ENCODE data around the gene AKT2. TPM values are rescaled to one million over a fixed set of nuclear protein-coding genes. Genes with fewer than 3 reads are reported as not detected.
"Not testable (repeated sequence)": the region's sequence is repeated elsewhere in the genome, so short reads cannot be mapped to it uniquely, and the experiment has no call there.

AKT2 gene
- total RNA-seq, 1 donor from 2014 or later = 149 TPM

DNA sequence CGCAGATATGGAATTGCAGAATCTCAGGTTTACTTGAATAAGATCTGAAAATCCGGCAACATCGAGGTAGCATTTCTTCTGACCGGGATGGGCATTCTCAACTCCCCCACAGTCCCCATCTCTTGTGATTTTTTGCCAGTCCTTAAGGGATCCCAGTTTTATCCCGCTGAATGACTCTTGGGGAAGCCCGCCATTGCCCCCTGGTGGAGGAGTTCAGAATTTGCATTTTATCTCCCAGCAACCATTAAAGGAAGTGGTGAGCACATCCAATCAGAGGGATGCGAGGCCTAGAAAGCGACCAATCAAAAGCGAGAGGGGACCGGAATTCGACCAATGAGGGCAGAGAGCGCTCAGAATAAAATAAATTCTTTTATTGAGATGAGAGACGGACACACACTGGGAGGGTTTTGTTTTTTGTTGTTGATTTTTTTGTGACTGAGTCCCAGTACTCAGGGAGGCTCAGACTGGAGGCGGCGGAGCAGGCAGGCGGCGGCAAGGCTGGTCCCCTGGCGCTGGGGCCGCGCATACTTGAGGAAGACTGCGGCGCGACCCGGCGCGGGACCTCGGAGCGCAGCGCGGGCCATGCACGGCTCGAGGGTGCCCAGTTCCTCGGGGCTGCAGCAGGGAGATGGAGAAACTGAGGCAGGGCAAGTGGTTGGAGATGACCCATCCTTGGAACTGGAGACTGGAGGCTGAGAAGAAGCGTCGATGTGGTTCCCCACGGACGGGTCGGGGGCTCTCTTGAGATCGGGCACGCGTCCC lies 63.1 kb downstream of the AKT2 start:
- Mint-ChIP-seq H3K36me3 (ENCODE audit: low read depth) (no peaks in the 10 kb centered on the region), H3K27me3 (ENCODE audit: low read depth) (peaks cover 53% of the 10 kb centered on the region), H3K9me3 (peaks cover 5% of the 10 kb centered on the region), H3K4me3 (ENCODE audit: low read depth) (no peak overlapping the region), H3K27ac (no peak overlapping the region), H3K4me1 (ENCODE audit: low read depth) (peaks cover 12% of the 10 kb centered on the region)
- intact Hi-C loops (cut with micrococcal nuclease) = loop anchor here (1.0 kb wide), 1 partner anchor 82 kb away; no protein-coding TSS in a partner anchor
- DNase-seq (ENCODE audit: low spot score) = peak; percentile 67

DNA sequence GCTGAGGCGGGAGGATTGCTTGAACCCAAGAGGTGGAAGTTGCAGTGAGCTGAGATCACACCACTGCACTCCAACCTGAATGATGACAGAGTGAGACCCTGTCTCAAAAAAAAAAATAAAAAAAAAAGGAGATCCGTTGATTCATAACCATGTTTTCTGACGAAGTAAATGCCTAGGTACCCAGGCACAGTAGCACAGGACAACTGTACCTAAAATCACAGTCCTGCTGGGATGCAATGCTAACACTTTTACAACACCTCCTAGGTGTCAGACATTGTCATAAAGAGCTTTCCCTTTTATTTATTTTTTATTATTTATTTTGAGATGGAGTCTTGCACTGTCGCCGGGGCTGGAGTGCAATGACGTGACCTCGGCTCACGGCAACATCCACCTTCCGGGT lies 64.5 kb downstream of the AKT2 start:
- peaks cover 50% of the 10 kb centered on the region for H3K27me3 Mint-ChIP-seq (ENCODE audit: low read depth)
- no peaks in the 10 kb centered on the region for H3K36me3 Mint-ChIP-seq (ENCODE audit: low read depth)
- no peak for DNase-seq (ENCODE audit: low spot score)
- no peak overlapping the region for H3K27ac Mint-ChIP-seq
- intact Hi-C loops (cut with micrococcal nuclease) = no loop called here
- peaks cover 5% of the 10 kb centered on the region for H3K9me3 Mint-ChIP-seq
- H3K4me1 Mint-ChIP-seq (ENCODE audit: low read depth) = peaks cover 12% of the 10 kb centered on the region
- no peak overlapping the region for H3K4me3 Mint-ChIP-seq (ENCODE audit: low read depth)

DNA sequence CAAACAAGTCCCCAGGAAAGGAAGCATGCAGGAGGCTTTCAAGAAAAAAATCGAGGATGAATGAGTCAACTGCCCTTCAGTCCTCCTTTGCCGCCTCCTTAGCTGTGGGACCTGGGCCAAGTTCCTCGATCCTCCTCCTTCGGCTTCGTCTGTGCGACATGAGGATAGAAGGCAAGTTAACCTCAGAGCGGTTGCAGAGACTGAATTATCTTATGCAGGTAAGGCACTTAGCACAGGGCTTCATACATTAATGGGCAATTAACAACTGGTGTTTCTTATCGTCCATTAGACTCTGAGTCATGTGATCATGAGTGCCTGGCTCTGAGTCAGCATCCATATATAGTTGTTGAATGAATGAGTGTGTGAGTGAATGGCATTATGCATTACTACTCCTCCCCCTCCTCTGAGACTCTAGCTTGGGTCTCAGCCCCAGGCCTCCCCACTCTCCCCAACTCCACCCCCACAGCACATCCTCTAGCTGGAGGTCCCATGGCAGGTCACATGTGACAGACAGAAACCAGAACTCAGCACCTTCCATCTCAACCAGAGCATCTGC lies 65.3 kb downstream of the AKT2 start:
- Mint-ChIP-seq H3K4me3 (ENCODE audit: low read depth) (no peak overlapping the region), H3K27me3 (ENCODE audit: low read depth) (peaks cover 42% of the 10 kb centered on the region), H3K27ac (no peak overlapping the region), H3K4me1 (ENCODE audit: low read depth) (peaks cover 10% of the 10 kb centered on the region), H3K36me3 (ENCODE audit: low read depth) (no peaks in the 10 kb centered on the region), H3K9me3 (peaks cover 5% of the 10 kb centered on the region)
- intact Hi-C loops (cut with micrococcal nuclease) = no loop called here
- no peak for DNase-seq (ENCODE audit: low spot score)

DNA sequence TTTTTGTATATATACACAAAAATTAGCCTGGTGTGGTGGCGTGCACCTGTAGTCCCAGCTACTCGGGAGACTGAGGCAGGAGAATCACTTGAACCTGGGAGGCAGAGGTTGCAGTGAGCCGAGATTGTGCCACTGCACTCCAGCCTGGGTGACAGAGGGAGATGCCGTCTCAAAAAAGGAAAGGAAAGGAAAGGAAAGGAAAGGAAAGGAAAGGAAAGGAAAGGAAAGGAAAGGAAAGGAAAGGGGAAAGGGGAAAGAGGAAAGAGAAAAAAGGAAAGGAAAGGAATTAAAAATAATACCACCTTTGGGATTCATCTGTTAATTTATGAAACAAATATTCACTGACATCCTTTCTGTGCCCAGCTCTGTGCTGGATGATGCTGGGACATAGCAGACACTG lies 66.1 kb downstream of the AKT2 start:
- intact Hi-C loops (cut with micrococcal nuclease); H3K27ac Mint-ChIP-seq; DNase-seq (ENCODE audit: low spot score); H3K36me3 Mint-ChIP-seq (ENCODE audit: low read depth); H3K9me3 Mint-ChIP-seq; H3K4me1 Mint-ChIP-seq (ENCODE audit: low read depth); H3K4me3 Mint-ChIP-seq (ENCODE audit: low read depth): not testable (repeated sequence)
- peaks cover 35% of the 10 kb centered on the region for H3K27me3 Mint-ChIP-seq (ENCODE audit: low read depth)

DNA sequence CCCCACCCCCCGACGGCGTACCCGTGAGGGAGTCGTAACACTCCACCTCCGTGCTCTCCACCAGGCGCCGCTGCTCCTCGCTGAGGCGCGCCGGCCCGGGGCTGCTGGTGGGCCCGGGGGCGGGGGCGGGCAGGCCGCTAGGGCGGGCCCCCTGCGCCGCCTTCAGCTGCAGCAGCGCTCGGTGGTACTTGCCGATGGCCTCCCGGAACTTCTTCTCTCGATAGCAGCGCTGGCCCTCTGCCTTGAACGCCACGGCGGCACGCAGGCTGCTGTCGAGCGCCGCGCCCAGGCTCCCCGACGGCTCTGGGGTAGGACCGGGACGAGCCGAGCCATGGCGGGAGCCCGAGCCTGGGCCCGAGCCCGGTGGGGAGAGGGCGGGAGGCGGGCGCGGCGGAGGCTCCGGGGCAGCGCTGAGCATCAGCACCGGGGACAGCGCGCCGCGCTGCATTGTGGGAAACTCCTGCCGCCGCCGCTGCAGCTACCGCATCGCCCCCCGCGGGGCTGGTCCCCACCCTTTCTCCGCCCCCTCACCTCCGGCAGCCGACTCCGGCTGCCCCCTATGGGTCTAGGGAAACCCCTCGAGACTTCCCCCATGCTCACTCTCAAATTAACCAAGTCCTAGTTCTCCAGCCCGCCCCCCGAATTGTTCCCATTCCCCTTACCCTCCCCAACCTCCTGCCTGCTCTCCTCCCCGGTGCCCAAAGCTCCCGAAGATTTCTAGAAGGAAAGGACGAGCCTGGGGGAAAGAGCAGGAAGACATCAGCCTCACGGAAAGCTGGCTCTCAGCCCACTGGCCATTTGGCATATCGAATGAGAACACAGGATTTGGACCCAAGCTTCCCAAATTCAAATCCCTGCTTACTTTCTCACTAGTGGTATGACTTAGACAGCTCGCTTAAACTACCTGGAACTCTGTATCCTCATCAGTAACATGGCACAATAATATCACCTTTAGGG lies 66.9 kb downstream of the AKT2 start, which contains the start of gene TTC9B:
Gene TTC9B (minus strand): TSS at position 451 of the 957 bp plus-strand sequence. CDS start 3 bp downstream, at position 448.
- Mint-ChIP-seq H3K4me1 (ENCODE audit: low read depth) (peaks cover 10% of the 10 kb centered on the region), H3K27me3 (ENCODE audit: low read depth) (peaks cover 33% of the 10 kb centered on the region), H3K9me3 (peaks cover 5% of the 10 kb centered on the region), H3K4me3 (ENCODE audit: low read depth) (no peak within 1 kb of the TSS), H3K36me3 (ENCODE audit: low read depth) (no peaks in the 10 kb centered on the region), H3K27ac (no peak within 1 kb of the TSS)
- DNase-seq (ENCODE audit: low spot score) = peak; percentile 51
- intact Hi-C loops (cut with micrococcal nuclease) = no loop called here

DNA sequence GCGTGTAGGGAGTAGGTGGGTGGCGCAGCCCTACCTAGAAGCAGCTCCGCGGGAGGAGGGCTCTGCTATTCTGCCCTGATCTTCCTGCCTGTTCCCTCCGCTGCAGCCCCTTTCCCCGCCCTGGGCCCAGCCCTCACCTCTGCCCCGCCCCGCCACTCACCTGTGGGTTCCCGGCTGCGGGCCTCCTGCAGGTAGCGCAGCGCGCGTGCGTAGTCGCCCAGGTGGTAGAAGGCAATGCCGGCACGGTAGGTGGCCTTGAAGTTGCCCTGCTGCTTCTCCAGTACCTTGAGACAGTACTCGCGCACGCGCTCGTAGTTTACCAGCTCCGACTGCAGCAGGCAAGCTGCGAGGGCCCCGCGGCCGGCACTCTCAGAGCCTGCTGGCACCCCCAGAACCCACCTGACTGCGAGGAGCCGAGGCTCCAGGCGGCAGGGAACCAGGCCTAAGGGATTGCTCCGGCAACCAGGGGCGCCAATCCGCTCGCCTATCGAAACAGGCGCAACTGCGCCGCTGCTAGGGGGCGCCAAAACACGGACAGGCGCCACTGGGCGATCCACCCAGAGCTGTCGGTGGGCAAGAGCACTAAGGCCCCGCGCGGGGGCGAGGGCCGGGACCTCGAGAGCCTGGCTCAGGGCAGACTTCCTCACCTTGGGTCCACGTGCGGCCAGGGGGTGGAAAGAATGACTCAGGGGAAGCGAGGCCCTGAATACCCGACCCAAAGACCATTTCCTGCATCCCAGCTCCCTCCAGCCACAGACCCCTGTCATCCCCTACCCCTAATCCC lies 67.9 kb downstream of the AKT2 start:
- Mint-ChIP-seq H3K4me3 (ENCODE audit: low read depth) (no peak overlapping the region), H3K27ac (no peak overlapping the region), H3K4me1 (ENCODE audit: low read depth) (peaks cover 10% of the 10 kb centered on the region), H3K27me3 (ENCODE audit: low read depth) (peaks cover 33% of the 10 kb centered on the region), H3K36me3 (ENCODE audit: low read depth) (no peaks in the 10 kb centered on the region), H3K9me3 (peaks cover 5% of the 10 kb centered on the region)
- DNase-seq (ENCODE audit: low spot score) = no peak
- intact Hi-C loops (cut with micrococcal nuclease) = no loop called here

DNA sequence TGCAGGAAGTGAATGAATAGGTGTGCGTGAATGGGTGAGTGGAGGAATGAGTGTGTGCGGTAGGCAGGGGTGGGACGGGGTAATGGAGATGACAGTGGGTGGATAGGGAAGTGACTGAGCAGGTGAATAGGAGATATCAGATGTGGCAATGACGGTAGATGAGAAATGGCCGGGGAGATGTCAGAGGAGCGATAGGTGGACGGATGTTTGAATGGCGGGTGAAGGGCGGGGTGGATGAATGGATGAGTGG lies 68.4 kb downstream of the AKT2 start:
- H3K4me3 Mint-ChIP-seq (ENCODE audit: low read depth) = no peak overlapping the region
- no peaks in the 10 kb centered on the region for H3K36me3 Mint-ChIP-seq (ENCODE audit: low read depth)
- intact Hi-C loops (cut with micrococcal nuclease) = no loop called here
- DNase-seq (ENCODE audit: low spot score) = no peak
- H3K9me3 Mint-ChIP-seq = no peaks in the 10 kb centered on the region
- peaks cover 29% of the 10 kb centered on the region for H3K27me3 Mint-ChIP-seq (ENCODE audit: low read depth)
- H3K27ac Mint-ChIP-seq = no peak overlapping the region
- H3K4me1 Mint-ChIP-seq (ENCODE audit: low read depth) = peaks cover 6% of the 10 kb centered on the region

DNA sequence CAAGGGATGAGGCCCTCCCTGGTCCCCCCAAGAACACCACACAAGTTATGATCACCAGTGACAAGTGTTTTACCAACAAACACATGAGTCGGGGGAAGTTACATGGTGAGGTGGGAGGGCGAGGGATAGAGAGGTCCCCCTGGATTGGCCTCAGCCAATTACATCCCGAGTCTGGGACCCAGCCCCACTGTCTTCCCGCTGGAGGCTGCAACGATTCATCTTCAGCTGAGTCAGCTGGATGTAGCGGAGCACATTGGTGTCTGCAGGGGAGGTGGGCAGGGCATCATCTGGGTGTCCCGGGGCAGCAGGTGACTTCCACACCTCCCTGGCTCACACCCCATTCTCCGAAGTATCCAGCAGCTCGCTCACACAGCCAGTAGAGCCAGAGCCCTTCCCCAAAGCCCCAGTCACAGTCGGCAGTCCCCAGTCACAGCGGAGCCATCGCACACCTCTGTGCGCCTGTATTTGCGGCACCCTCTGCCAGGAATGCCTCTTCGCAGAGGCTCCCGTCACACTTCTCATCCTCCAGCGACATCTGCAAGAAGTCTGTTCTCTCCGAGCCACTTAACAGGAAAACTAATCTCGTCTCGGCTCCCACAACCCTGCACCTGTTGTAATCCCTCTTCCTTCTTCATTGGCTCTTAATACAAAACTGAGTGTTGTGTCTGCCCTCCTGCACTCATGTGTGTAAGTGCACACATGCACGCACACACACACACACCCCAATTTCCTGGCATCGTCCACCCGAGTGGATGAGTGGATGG lies 69.0 kb downstream of the AKT2 start:
- Mint-ChIP-seq H3K27me3 (ENCODE audit: low read depth) (peaks cover 29% of the 10 kb centered on the region), H3K4me3 (ENCODE audit: low read depth) (no peak overlapping the region), H3K36me3 (ENCODE audit: low read depth) (peaks cover 5% of the 10 kb centered on the region), H3K27ac (no peak overlapping the region), H3K4me1 (ENCODE audit: low read depth) (peaks cover 6% of the 10 kb centered on the region), H3K9me3 (no peaks in the 10 kb centered on the region)
- intact Hi-C loops (cut with micrococcal nuclease) = no loop called here
- DNase-seq (ENCODE audit: low spot score) = no peak

DNA sequence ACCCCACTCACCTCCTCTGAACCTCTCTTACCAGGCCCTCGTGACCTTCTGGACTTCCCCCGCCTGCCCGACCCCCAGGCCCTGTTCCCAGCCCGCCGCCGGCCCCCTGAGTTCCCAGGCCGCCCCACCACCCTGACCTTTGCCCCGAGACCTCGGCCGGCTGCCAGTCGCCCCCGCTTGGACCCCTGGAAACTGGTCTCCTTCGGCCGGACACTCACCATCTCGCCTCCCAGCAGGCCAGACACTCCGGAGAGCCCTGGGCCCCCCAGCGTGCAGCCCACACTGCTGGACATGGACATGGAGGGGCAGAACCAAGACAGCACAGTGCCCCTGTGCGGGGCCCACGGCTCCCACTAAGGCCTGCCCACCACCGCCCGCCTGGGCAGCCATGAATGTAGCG lies 70.2 kb downstream of the AKT2 start:
- intact Hi-C loops (cut with micrococcal nuclease) = no loop called here
- no peak overlapping the region for H3K4me3 Mint-ChIP-seq (ENCODE audit: low read depth)
- peaks cover 10% of the 10 kb centered on the region for H3K36me3 Mint-ChIP-seq (ENCODE audit: low read depth)
- peaks cover 24% of the 10 kb centered on the region for H3K27me3 Mint-ChIP-seq (ENCODE audit: low read depth)
- H3K27ac Mint-ChIP-seq = no peak overlapping the region
- no peak for DNase-seq (ENCODE audit: low spot score)
- H3K4me1 Mint-ChIP-seq (ENCODE audit: low read depth) = peaks cover 4% of the 10 kb centered on the region
- no peaks in the 10 kb centered on the region for H3K9me3 Mint-ChIP-seq

DNA sequence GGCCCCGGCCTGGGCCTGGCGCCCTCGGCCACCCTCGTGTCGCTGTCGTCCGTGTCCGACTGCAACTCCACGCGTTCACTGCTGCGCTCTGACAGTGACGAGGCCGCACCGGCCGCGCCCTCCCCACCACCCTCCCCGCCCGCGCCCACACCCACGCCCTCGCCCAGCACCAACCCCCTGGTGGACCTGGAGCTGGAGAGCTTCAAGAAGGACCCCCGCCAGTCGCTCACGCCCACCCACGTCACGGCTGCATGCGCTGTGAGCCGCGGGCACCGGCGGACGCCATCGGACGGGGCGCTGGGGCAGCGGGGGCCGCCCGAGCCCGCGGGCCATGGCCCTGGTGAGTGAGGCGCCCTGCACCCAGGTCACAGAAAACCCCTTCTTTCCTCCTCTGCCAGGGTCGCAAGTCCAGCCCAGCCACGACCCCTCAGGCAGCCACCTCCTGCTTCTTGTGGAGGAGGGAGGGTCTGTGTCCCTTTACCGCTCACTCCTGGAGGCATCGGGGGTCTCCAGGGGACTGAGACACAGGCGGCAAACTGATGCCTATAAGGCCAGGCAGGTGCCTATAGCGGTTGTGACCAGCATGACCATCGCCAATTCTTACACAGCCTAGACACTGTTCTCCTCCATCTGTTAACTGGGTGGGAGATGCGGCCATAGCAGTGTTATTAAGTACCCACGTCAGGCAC lies 71.1 kb downstream of the AKT2 start:
- Mint-ChIP-seq H3K4me1 (ENCODE audit: low read depth) (peaks cover 3% of the 10 kb centered on the region), H3K27ac (no peak overlapping the region), H3K27me3 (ENCODE audit: low read depth) (peaks cover 16% of the 10 kb centered on the region), H3K4me3 (ENCODE audit: low read depth) (no peak overlapping the region), H3K36me3 (ENCODE audit: low read depth) (peaks cover 15% of the 10 kb centered on the region), H3K9me3 (no peaks in the 10 kb centered on the region)
- DNase-seq (ENCODE audit: low spot score) = no peak
- intact Hi-C loops (cut with micrococcal nuclease) = no loop called here

DNA sequence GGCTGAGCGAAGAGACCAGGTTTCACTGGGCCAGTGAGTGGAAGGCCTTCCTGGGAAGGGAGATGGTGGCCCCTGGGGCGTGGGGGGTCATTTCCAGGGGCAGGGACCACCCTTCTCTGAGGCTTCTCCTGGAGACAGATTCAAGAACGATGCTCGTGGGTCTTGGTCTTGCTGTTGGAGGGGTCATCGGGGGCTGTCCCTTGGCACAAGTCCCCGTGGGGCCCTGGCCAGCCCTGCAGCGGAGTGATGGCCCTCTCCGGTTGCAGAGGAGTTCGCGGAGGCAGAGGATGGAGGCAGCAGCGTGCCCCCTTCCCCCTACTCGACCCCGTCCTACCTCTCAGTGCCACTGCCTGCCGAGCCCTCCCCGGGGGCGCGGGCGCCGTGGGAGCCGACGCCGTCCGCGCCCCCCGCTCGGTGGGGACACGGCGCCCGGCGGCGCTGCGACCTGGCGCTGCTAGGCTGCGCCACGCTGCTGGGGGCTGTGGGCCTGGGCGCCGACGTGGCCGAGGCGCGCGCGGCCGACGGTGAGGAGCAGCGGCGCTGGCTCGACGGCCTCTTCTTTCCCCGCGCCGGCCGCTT lies 71.8 kb downstream of the AKT2 start:
- Mint-ChIP-seq H3K27me3 (ENCODE audit: low read depth) (peaks cover 11% of the 10 kb centered on the region), H3K4me1 (ENCODE audit: low read depth) (peaks cover 3% of the 10 kb centered on the region), H3K4me3 (ENCODE audit: low read depth) (no peak overlapping the region), H3K36me3 (ENCODE audit: low read depth) (peaks cover 19% of the 10 kb centered on the region), H3K27ac (no peak overlapping the region), H3K9me3 (no peaks in the 10 kb centered on the region)
- intact Hi-C loops (cut with micrococcal nuclease) = no loop called here
- no peak for DNase-seq (ENCODE audit: low spot score)
